Testis (tissue), 3 donors: ENCODE measurements around the gene GFRA3. TPM values are rescaled to one million over a fixed set of nuclear protein-coding genes. Genes with fewer than 3 reads are reported as not detected.

Experiments
- DNase-seq: peaks from one replicate; pipeline ENCODE4 v3.0.0-alpha.2; 2019
- H3K27ac ChIP-seq, 2 donors: fragments of 200-600 bp; sonication (generic); one replicate each; pipeline ENCODE4 v1.5.1; 2019
- H3K27me3 ChIP-seq: fragments of 200-600 bp; sonication (generic); one replicate; pipeline ENCODE4 v1.5.1; 2019
- H3K36me3 ChIP-seq: fragments of 200-600 bp; sonication (generic); one replicate; pipeline ENCODE4 v1.5.1; 2017; ENCODE audit warnings: low read depth; ENCODE audit errors: missing control alignments
- H3K4me1 ChIP-seq: fragments of 200-600 bp; sonication (generic); one replicate; pipeline ENCODE4 v1.5.1; 2019
- H3K4me3 ChIP-seq, 2 donors: fragments of 200-600 bp; sonication (generic); one replicate each; pipeline ENCODE4 v1.5.1; 2017 to 2019
- H3K9me3 ChIP-seq: fragments of 200-600 bp; sonication (generic); one replicate; pipeline ENCODE4 v1.5.1; 2017
- POLR2A ChIP-seq: fragments of 450-650 bp; IDR thresholded peaks from one replicate; pipeline ENCODE4 v1.6.1; 2017; ENCODE audit warnings: antibody characterized with exemption, mild to moderate bottlenecking, moderate library complexity
- WGBS, 2 donors: methylation state at CpG; one replicate each; pipeline ENCODE4 v1.1.5; 2018; 5-methylcytosine and 5-hydroxymethylcytosine counted together
- intact Hi-C: fragments of 100-400 bp; cut with DNase I; formaldehyde crosslinking; loops from one replicate; pipeline ENCODE4 v1.15.1; 2023; ENCODE audit warnings: low total_unique reads
- polyA plus RNA-seq: library from polyadenylated mRNA; stranded (reverse); fragments of 350-450 nt; fragmentation: Illumina TruSeq; extraction: RNeasy Lipid Tissue Mini Kit (QIAGEN cat#74804); gene quantifications from one replicate; pipeline ENCODE4 v1.2.3, GENCODE V29; 2014; ENCODE audit warnings: low read depth, low replicate concordance; ENCODE audit not compliant: insufficient read depth
- total RNA-seq, 2 donors: library from RNA; depleted of rRNA; stranded (reverse); fragments of >200 nt; gene quantifications; one replicate each; pipeline ENCODE4 v1.2.3, GENCODE V29; 2016
- TF ChIP-seq, protein P1 (sequence below), 3 experiments: fragments of 450-650 bp in 2 of 3; fragments of 200-600 bp in 1 of 3; sonication (generic) in 1 of 3; IDR thresholded peaks; one replicate each; pipeline ENCODE4 v1.5.1; 2016 to 2019; ENCODE audit warnings: antibody characterized with exemption in 3 of 3, mild to moderate bottlenecking in 2 of 3, moderate library complexity in 1 of 3

Gene GFRA3
- total and polyA plus RNA-seq, 3 donors from 2014 or later: 5.8 to 6.3 (median 6.3) TPM

DNA sequence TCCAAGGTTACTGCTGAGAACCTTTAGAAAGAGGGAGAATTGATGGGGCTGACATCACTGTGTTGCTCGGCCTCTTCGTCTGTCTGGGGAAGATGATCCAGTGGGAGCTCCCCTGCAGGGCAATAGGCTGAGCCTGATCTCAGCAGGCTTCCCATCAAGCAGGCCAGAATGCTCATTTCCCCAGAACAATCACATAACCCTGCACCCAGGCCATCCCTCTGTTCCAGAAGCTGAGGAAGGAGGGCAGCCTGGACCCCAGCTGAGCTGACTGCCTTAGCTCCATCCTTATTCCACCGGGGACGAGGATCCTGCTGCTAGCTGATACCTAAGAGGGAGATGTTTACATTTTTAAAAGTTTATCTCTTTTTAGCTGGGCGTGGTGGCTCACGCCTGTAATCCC is 49.7 kb downstream of the GFRA3 start:
- 90 to 100% methylated on average over 5 to 6 of the region's 6 CpGs for WGBS, 2 donors
- Histone ChIP-seq H3K9me3 (no peaks in the 10 kb centered on the region), H3K27me3 (no peaks in the 10 kb centered on the region), H3K4me3 (no peak overlapping the region), H3K27ac (no peak overlapping the region), H3K36me3 (no peaks in the 10 kb centered on the region), H3K4me1 (no peaks in the 10 kb centered on the region)
- intact Hi-C loops: no loop called here
- DNase-seq: no peak
- TF ChIP-seq POLR2A: no peak
- TF ChIP-seq, protein P1, sequence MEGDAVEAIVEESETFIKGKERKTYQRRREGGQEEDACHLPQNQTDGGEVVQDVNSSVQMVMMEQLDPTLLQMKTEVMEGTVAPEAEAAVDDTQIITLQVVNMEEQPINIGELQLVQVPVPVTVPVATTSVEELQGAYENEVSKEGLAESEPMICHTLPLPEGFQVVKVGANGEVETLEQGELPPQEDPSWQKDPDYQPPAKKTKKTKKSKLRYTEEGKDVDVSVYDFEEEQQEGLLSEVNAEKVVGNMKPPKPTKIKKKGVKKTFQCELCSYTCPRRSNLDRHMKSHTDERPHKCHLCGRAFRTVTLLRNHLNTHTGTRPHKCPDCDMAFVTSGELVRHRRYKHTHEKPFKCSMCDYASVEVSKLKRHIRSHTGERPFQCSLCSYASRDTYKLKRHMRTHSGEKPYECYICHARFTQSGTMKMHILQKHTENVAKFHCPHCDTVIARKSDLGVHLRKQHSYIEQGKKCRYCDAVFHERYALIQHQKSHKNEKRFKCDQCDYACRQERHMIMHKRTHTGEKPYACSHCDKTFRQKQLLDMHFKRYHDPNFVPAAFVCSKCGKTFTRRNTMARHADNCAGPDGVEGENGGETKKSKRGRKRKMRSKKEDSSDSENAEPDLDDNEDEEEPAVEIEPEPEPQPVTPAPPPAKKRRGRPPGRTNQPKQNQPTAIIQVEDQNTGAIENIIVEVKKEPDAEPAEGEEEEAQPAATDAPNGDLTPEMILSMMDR (IDR thresholded peaks at IDR 0.05): no peak

DNA sequence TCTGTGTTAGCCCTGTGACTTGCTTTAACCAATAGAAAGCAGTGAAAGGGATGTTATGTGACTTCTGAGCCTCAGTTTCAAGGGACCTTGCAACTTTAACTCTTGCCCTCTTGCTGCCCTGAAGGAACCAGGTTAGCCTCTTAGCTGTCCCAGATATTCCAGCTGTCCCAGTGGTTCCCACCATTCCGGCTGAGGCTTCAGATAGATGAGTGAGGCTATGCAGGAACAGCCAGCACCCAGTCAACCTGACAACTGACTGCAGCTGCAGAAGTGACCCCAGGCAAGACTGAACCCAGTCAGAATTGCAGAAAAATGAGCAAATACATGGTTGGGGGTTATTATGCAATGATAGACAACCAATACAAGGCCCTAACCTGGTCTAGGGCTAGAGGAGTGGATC is 50.9 kb downstream of the GFRA3 start:
- 95% methylated on average over 1 of the region's 1 CpG; no CpG with 5 or more reads in 1 of the 2 donors for WGBS, 2 donors
- Histone ChIP-seq H3K27me3 (no peaks in the 10 kb centered on the region), H3K4me1 (no peaks in the 10 kb centered on the region), H3K27ac (no peak overlapping the region), H3K9me3 (no peaks in the 10 kb centered on the region), H3K36me3 (no peaks in the 10 kb centered on the region), H3K4me3 (no peak overlapping the region)
- intact Hi-C loops: no loop called here
- no peak for DNase-seq
- TF ChIP-seq POLR2A: no peak
- TF ChIP-seq, protein P1 (IDR thresholded peaks at IDR 0.05): no peak

DNA sequence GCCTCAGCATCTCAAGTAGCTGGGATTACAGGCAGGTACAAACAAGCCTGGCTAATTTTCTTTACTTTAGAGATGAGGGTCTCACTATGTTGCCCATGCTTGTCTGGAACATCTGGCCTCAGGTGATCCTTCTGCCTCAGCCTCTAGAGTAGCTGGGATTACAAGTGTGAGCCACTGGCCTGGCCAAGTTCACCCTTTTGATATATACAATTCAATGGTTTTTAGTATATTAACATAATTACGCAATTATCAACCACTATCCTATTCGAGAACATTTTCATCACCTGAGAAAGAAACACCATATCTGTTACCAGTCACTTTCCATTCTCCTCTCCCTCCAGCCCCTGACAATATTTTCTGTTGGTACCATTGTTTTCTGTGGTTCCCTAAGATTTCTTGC is 57.6 kb downstream of the GFRA3 start:
- no peak overlapping the region for H3K4me3 ChIP-seq
- DNase-seq: no peak
- intact Hi-C loops: no loop called here
- H3K27me3 ChIP-seq: no peaks in the 10 kb centered on the region
- H3K36me3 ChIP-seq: no peaks in the 10 kb centered on the region
- H3K27ac ChIP-seq: no peak overlapping the region
- peaks cover 9% of the 10 kb centered on the region for H3K4me1 ChIP-seq
- H3K9me3 ChIP-seq: no peaks in the 10 kb centered on the region
- no peak for TF ChIP-seq POLR2A
- TF ChIP-seq, protein P1 (IDR thresholded peaks at IDR 0.05): no peak
- WGBS, 2 donors: 74 to 87% methylated on average over 2 of the region's 2 CpGs

DNA sequence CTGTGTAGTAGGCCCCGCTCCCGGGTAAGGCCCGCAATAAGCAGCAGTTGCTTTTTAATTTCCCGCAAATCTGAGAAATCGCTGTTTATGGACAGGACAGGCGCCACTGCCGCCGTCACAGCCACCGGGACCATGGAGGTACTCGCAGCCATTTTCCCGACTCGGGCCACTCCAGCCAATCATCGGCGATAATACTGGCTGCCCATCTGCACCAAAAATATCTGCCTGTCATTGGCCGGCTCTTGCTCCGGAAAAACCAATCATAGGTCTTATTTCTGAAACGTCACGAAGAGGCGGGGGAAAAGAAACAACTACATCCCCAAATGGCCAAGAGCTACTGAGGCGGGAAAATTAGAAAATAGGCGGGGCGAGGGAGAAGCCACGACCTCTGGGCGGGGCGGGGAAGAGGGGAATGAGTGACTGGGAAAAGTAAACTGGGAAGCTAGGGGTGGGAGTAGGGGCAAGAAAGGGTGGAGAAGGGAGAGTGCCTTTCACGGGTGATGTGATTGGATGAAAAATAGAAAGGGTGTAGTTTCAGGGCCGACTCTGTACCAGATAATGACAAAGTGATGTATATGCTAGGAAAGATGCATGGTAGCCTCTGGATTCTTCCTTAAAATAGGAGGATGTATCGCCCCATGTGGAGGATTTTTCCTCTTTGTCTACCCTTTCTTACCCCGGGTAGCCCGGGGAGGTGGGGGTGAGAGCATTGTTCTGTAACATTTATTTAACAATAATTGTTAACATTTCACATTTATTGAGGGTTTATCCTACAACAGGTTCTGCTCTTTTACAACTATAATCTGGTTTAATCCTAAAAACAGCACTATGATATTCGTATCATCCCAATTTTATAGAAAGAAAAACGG is 61.0 kb downstream of the GFRA3 start, which contains the start of gene CDC23:
Gene CDC23 (minus strand): TSS at position 163 of the 869 bp plus-strand sequence. CDS start 11 bp downstream, at position 152.
- H3K27me3 ChIP-seq: no peaks in the 10 kb centered on the region
- peaks cover 12% of the 10 kb centered on the region for H3K4me1 ChIP-seq
- H3K27ac ChIP-seq: peak within 1 kb of the TSS; percentile 76 to 85
- TF ChIP-seq, protein P1 (IDR thresholded peaks at IDR 0.05): no peak
- peak; percentile 35 for TF ChIP-seq POLR2A
- intact Hi-C loops: no loop called here
- no peaks in the 10 kb centered on the region for H3K36me3 ChIP-seq
- peak within 1 kb of the TSS; percentile 75 to 99 for H3K4me3 ChIP-seq
- H3K9me3 ChIP-seq: no peaks in the 10 kb centered on the region
- WGBS, 2 donors: 1% methylated on average over 32 of the region's 32 CpGs
- DNase-seq: peak; percentile 98

DNA sequence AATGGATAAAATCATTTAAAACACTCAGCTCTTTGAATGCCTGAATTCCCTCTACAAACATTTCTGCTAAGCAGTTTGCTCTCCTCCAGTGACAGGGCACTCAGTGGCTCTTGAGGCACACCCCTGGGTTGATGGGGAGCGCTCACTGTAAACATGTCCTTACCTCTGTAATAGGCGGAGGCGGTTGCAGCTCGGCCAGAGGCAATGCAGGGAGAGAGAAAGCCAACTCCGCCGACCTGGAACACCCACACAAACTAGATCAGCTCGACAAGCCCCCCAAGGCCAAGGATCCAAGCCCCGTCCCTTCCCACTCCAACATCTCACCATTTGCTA is 61.6 kb downstream of the GFRA3 start:
- peak overlapping the region; percentile 76 to 85 for H3K27ac ChIP-seq
- H3K36me3 ChIP-seq: no peaks in the 10 kb centered on the region
- H3K27me3 ChIP-seq: no peaks in the 10 kb centered on the region
- H3K4me3 ChIP-seq: peak overlapping the region; percentile 75 to 99
- no peaks in the 10 kb centered on the region for H3K9me3 ChIP-seq
- TF ChIP-seq, protein P1 (IDR thresholded peaks at IDR 0.05): no peak
- no peak for TF ChIP-seq POLR2A
- H3K4me1 ChIP-seq: peaks cover 12% of the 10 kb centered on the region
- 0% methylated on average over 7 to 8 of the region's 8 CpGs for WGBS, 2 donors
- intact Hi-C loops: no loop called here
- no peak for DNase-seq
